Germinal center (tissue), 1 donor: Measurements from ENCODE around the gene ZGPAT.
"Not testable (repeated sequence)": the region's sequence is repeated elsewhere in the genome, so short reads cannot be mapped to it uniquely, and the experiment has no call there.

Experiments
- DNase-seq: peaks from one replicate; pipeline ENCODE4 v3.0.0; 2012; ENCODE audit warnings: mixed read lengths, low spot score

ZGPAT gene

DNA sequence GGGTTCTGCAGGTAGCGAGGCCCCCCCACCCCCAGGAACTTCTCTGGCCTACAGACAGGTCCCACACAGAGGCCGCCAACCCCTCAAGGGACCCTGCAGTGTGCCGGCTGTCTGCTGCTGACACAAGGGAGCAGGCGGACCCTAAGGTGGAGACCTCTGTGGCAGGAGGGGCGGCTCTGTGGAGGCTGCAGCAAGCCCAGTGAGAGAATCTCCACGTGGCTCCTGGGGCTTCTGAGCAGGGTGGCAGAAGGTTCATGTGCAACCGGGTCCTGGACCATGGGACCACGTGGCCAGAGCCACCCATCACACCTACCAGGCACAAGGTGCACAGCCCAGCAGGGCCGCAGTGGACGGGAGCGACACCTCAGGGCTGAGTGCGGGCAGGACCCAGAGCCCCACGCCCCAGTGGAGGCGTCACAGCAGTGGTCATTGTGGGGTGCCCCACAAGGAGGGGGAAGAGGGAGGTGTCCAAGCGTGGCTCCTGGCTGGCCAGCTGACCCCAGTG, 4.3 kb upstream of the ZGPAT start:
- no peak for DNase-seq

DNA sequence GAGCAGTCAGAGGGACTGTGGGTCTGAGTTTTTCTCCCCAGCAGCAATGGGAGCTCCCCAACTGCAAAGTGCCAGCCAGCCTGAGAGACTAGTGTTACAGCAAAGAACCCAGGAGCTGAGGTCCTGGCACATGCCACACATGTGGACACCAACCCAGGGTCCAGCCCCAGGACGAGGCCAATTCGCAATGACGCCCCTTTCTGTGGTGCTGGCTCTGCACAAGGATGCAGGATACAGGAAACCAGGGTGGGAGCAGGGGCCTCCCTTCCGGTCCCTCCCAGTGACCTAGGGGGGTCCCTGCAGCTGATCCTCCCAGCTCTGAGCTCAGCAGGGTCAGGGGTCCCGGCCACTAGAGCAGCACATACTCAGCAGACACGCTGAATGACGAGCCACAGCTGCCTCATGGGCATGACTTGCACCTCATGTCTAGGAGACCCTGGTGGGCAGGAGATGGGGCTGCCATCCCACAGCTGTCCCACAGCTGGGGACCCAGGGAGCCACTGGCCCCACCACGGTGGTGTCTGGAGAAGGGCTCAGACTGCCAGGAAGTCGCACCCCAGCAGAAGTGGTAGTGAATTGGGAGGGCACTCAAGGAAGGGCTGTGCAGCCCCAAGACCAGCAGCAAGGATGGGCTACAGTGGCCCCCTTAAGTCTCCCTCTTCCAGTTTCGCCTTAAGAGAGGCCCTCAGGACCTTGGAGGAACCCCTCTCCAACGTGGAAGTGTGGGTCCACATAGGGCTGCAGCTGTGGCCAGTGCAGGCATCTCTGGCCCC, 3.7 kb upstream of the ZGPAT start:
- no peak for DNase-seq

DNA sequence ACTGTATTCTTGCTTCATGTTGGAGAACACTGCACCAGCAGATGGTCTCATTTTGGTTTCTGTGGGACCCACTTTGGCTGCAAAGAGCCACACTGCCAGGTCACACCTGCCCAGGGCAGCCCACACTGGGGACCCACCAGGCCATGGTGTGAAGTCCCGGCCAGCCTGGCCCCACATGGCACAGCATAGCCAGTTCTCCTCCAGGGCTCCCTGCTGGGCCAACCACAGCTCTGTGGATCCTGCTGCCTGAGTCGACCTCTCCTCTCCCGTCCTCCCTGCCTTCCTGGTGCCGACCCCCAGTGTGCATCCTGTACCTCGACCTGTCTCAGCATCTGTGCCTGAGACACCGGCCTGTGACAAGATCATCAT, 3.1 kb upstream of the ZGPAT start:
- no peak for DNase-seq

DNA sequence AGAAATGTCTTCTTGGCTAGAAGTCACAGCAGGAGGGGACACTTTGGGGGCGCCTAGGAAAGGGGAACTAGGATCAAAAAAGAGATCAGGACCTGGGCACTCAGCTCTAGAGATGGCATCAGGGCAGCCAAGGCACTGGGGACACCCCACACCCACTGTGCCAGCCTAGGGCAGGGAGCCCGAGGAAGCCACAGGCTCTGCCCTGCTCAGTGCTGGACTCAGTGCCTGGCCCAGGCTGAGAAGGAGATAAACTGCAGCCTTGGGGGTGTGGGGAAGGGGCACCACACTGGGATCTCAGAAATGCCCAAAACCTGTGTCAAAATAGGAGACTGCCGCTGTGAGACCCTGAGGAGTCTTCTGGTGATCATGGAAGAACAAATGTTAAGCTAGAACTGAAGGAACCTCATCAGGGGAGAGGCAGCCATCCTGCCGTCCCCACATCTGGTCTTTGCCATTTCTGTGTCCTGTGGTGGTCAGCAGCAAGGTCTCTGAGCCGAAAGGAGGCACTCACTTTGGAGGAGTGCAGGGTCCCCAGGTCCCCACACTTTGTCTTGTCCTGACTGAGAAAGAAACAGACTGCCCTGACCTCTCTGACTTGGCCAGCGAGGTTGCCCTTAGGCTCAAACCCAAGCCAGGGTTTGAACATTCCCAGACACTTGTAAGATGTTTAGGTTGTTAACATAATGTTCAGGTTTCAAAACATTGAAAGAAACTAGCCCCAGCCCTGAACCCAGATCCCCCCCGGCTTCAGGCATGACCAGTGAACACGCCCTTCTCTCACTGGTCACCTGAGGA, 2.4 kb upstream of the ZGPAT start:
- DNase-seq, result no peak

DNA sequence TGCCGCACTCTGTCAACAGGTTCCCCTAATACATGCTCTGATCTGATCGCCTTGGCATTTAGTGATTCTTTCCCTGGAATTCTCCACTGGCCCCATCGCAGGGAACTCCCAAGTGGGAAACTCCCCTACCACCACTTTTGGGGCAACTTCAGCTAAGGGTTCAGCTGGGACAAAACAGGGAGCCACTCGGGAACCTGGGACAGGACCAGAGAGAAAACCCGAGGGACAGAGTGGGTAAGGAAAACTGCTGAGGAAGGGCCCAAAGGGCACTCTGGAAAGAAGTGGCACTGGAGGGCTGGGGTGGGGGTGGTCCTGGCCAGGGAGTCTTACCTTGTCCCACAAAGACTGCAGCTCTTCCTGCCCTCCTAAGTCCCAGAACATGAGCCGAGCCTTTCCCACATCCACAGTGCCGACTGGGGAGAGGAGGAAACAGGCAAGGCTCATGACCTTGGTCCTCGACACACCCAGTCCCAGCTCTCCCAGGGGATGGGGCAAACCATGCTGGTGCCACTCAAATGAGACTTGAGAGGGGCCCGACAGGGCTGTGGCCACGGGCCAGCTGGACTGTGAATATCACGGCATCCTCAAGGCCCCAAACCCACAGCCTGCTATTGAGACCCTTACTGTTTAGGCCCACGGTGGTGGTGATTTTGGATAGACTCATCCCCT, 1.7 kb upstream of the ZGPAT start:
- DNase-seq, result no peak

DNA sequence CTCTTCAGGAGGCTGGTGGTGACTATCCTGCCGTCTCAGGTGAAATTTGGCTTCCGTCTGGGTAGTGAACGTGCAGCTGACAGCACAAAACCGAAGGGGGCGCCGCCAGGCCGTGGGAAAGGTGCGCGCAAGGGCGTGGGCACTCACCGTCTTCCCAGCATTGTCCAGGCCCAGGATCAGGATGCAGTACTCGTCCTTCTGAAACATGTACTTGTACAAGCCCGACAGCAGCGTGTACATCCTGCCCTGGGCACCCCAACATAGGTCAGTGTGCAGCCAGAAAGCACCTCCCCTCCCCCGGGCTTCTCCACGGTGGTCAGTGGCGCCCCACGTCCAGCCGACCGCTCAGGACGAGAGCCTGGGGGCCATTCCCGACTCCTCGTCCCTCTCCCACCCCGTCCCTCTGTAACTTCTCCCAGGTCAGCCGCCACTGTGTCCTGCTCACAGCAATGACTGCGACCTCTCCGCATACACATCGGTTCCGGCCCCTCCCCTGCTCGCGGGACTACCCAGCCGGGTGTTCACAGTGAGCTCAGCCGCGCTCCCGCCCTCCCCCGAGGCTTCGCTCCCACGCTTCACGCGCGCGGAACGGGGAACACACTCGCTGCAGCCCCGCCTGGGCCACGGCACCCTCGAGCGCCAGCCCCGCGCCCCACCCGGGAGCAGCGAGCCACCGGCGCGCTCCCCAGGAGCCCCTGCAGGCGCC, 834 bp upstream of the ZGPAT start:
- DNase-seq, result peak; percentile 35

DNA sequence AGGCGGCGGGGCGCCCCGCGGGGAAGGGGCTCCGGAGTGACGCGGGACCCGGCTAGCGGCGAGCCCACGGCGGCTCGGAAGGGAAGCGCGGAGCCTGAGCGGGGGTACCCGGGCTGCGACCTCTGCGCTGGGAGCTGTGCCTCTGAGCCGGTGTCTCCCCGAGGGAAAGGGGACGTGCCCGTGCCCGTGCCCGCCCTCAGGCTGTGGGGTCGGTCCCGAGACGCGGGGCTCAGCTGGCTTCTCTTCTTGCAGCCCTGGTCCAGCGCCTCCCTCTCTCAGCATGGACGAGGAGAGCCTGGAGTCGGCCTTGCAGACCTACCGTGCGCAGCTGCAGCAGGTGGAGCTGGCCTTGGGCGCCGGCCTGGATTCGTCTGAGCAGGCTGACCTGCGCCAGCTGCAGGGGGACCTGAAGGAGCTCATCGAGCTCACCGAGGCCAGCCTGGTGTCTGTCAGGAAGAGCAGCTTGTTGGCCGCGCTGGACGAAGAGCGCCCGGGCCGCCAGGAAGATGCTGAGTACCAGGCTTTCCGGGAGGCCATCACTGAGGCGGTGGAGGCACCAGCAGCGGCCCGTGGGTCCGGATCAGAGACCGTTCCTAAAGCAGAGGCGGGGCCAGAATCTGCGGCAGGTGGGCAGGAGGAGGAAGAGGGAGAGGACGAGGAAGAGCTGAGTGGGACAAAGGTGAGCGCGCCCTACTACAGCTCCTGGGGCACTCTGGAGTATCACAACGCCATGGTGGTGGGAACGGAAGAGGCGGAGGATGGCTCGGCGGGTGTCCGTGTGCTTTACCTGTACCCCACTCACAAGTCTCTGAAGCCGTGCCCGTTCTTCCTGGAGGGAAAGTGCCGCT, 686 bp downstream of the ZGPAT start:
- peak; percentile 11 for DNase-seq

DNA sequence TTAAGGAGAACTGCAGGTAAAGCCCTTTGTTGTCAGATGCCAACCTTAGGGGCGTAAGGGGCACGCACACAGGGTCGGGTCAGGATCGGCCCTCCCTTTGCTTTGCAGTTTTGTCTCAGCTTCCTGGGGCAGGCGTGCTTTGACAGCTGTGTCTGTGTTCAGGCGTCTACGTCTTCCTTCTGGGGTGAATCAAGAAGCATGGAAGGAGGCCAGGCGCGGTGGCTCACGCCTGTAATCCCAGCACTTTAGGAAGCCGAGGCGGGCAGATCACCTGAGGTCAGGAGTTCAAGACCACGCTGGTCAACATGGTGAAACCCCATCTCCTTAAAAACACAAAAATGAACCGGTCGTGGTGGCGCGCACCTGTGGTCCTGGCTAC, 1.3 kb downstream of the ZGPAT start:
- DNase-seq, result peak; percentile 0

DNA sequence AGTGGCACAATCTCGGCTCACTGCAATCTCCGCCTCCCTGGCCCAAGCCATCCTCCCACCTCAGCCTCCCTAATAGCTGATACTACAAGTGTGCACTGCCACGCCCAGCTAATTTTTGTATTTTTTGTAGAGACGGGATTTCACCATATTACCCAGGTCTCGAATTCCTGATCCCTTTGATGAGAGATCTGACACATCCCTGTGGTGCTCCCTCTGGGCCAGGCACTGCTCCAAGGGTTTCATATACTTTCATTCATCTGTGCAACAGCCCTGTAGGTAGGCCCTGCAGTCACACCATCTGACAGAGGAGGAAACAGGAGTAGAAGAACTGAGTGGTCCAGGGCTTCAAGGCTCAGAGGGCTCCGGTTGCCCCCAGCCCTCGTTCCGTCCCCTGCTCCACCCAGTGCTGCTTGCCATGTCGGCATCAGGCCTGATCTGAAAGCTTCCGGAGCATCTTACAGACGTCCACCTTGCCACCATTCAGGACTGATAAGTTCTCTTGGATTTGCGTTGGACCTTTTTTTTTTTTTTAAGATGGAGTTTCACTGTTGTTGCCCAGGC, 3.3 kb downstream of the ZGPAT start:
- DNase-seq, result no peak

DNA sequence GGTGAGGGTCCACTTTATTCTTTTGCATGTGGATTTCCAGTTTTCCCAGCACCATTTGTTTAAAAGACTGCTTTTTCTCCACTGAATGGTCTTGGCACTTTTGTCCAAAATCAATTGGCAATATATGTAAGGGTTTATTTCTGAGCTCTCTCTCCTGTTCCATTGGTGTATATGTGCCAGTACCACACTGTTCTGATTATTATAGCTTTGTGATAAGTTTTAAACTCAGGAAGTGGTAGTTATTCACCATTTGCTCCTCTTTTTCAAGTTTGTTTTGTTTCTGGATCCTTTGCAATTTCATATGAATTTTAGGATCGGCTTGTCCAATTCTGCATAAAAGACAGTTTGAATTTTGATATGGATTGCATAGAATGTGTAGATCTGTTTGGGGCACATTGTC, 4.4 kb downstream of the ZGPAT start:
- no peak for DNase-seq

DNA sequence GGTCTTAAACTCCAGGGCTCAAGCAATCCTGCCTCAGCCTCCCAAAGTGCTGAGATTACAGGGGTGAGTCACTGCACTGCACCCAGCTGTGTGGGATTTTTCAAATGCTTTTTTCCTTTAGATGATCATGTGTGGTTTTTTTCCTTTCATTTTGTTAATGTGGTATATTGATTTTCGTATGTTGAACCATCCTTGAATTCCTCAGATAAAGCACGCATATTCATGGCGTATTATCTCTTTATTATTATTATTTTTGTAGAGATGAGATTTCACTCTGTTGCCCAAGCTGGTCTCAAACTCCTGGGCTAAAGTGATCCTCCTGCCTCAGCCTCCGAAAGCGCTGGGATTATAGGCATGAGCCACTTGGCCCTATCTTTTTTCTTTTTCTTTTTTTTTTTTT, 7.0 kb downstream of the ZGPAT start:
- DNase-seq, result no peak

DNA sequence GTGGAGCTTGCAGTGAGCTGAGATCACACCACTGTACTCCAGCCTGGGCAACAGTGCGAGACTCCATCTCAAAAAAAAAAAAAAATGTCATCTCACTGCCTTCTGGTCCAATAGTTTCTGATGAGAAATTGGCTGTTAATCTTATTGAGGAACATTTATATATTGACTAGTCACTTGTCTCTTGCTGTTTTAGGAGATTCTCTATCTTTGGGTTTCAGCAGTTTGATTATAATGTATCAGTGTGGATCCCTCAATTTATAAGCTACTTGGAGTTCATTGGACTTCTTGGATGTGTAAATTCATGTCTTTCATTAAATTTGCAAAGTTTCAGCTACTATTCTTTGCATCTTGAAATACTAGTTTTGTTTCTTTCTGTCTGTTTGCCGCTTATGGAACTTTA, 11.2 kb downstream of the ZGPAT start:
- no peak for DNase-seq

DNA sequence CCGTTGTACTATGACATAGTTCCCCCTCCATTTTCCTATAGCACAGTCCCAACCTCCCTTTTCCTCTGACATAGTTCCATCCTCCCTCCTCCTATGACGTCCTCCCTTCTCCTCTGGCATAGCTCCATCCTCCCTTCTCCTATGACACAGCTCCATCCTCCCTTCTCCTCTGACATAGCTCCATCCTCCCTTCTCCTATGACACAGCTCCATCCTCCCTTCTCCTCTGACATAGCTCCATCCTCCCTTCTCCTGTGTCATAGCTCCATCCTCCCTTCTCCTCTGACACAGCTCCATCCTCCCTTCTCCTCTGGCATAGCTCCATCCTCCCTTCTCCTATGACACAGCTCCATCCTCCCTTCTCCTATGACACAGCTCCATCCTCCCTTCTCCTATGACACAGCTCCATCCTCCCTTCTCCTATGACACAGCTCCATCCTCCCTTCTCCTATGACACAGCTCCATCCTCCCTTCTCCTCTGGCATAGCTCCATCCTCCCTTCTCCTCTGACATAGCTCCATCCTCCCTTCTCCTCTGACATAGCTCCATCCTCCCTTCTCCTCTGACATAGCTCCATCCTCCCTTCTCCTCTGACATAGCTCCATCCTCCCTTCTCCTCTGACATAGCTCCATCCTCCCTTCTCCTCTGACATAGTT, 15.3 kb downstream of the ZGPAT start:
- not testable (repeated sequence) for DNase-seq

DNA sequence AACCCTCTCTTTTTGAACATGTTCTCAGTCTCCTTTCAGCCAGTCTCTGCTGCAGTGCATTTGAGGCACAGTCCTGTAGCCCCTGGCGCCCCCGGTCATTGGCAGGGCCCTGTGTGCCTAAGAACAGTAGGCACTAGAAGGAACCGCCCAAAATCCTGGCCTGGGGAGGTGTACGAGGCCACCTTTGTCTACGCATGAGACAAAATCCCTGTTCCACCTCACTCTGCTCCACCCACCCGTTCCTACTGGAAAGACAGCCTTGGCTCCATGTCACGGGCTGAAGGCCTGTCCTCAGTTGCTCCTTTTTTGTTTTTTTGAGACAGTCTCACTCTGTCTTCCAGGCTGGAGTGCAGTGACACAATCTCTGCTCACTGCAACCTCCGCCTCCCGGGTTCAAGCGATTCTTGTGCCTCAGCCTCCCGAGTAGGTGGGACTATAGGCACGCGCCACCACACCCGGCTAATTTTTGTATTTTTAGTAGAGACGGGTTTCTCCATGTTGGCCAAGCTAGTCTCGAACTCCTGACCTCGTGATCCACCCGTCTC, 22.4 kb downstream of the ZGPAT start:
- DNase-seq, result not testable (repeated sequence)

DNA sequence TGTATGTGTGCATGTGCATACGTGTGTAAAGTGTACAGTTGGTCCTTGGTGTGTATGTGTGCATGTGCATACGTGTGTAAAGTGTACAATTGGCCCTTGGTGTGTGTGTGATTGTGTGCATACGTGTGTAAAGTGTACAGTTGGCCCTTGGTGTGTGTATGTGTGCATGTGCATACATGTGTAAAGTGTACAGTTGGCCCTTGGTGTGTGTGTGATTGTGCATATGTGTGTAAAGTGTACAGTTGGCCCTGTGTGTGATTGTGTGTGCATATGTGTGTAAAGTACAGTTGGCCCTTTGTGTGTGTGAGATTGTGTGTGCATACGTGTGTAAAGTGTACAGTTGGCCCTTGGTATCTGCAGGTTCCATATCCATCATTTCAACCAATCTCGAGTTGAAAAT, 23.6 kb downstream of the ZGPAT start:
- no peak for DNase-seq

DNA sequence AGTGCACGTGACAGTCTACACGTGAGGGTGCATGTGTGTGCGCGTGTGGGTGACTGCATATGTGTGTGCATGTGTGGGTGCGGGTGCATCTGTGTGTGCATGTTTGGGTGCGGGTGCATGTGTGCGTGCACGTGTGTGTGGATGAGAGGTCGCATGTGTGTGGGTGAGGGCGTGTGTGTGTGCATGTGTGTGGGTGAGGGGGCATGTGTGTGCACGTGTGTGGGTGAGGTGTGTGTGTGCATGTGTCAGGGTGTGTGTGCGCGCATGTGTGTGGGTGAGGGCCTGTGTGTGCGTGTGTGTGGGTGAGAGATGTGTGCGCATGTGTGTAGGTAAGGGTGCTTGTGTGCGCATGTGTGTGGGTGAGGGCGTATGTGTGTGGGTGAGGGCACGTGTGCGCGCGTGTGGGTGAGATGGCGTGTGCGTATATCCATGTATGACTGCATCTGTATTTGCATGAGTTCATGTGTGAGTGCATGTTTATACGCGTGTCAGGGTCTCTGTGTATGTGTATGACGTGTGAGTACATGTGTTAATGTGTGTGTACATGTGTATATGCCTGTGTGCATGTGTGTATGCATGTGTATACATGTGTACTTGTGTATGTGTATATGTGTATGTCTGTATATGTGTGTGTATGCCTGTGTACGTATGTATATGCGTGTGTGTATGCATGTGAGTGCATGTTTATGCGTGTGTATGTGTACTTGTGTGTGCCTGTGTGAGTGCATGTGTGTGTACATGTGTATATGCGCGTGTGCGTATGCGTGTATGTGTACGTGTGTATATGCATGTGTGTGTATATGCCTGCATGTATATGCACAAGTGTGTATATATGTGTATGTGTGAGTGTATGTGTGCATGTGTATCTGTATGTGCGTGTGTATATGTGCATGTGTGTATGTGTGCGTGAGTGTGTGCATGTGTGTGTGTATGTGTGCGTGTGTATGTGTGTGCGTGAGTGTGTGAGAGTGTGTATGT, 24.6 kb downstream of the ZGPAT start:
- DNase-seq, result no peak

DNA sequence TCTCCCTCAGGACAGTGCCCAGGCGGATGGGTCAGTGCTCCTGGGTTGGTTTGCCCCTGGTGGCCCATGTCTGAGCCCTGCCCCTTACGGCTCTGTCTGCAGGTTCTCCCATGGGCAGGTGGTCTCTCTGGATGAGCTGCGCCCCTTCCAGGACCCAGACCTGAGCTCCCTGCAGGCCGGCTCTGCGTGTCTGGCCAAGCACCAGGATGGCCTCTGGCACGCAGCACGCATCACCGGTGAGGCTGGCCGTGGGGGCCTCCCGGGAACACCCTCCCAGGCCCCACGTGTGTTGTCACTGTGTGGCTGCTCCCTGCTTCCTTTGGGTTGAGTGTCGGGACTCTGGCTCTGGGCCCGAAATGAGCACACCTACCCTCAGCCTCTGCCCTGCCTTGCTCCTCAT, 25.3 kb downstream of the ZGPAT start:
- DNase-seq, result no peak

DNA sequence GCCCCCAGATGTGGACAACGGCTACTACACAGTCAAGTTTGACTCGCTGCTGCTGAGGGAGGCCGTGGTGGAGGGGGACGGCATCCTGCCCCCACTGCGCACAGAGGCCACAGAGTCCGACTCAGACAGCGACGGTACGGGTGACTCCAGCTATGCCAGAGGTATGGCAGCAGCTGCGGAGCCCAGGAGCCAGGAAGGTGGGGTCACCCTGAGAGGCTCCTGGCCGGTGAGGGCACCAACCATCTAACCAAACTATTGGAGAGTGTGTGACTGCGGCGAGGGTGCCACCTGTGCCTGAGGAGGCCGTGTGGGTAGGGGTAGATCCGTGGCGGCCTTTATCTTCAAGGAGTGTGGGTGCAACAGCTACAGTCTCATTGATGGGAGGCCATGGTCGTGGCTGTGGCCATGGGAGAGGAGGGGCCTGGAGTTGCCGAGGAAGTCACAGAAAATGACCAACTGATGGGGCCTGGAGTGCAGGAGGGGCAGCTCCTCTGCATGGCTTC, 25.8 kb downstream of the ZGPAT start:
- no peak for DNase-seq
